ENCODE results near the gene CNOT11.

Gene CNOT11

GRCh38 chr2:101282980-101283379 is 30.3 kb downstream of the CNOT11 start:
- FAIRE-seq: no peak

DNA sequence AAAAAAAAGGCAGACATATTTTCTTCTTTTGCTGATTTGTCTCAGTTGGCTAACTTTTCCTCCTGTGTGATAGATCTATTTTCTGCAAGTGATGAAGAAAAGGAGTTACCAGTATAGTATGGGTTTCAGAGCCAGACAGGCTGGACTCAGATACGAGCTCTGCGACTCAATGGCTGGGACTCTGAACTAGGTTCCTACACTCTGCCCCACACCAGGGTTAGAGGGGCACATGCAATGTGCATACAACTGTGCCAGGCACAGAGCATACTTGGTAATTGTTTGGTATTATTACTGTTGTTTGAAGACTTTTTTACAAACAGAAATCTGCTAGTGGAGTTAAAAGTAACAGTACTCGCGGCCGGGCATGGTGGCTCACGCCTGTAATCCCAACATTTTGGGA is 34.0 kb downstream of the CNOT11 start:
- no peak for FAIRE-seq

GRCh38 chr2:101287303-101287702 is 34.6 kb downstream of the CNOT11 start:
- FAIRE-seq: no peak

- no peak for FAIRE-seq
Observed at GRCh38 chr2:101290711-101291110, 38.0 kb downstream of the CNOT11 start.

GRCh38 chr2:101291973-101292372 is 39.3 kb downstream of the CNOT11 start:
- FAIRE-seq: no peak

DNA sequence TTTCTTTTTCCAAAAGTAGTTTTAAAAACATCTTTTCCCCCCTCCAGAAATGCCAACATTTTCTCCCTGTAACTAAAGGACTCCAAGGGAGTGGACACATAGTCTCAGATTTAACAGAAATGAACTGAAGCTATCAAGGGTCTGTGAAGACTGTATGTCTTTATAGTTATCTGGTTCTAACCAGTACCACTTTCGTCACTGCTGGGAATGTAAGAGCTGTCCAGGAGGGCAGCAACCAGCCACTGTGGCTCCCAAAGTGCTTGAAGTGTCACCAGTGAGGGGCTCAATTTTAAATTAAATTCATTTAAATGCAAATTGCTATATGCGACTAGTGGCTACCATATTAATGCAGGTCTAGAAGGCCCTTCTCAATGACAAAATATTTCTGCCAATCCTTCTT is 40.9 kb downstream of the CNOT11 start:
- FAIRE-seq: no peak

- FAIRE-seq: no peak
Observed at GRCh38 chr2:101294861-101295260, 42.2 kb downstream of the CNOT11 start.

DNA sequence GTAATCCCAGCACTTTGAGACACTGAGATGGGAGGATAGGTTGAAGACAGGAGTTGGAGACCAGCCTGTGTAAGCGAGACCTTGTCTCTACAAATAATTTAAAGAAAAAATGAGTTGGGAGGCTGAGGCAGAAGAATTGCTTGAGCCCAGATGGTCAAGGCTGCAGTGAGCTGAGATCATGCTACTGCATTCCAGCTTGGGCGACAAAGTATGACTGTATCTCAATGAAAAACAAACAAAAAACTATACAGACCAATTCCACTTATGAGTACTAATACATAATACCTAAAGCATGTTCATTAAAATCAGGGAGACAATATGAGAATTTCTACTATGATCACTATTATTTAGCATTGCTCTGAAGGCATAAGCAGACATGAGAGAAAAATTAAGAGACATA is 43.2 kb downstream of the CNOT11 start:
- FAIRE-seq: no peak

GRCh38 chr2:101296371-101296770 is 43.7 kb downstream of the CNOT11 start:
- FAIRE-seq: no peak

- no peak for FAIRE-seq
Observed at GRCh38 chr2:101297383-101297782, 44.7 kb downstream of the CNOT11 start.

- FAIRE-seq: no peak
Observed at GRCh38 chr2:101299604-101300003, 46.9 kb downstream of the CNOT11 start.

- FAIRE-seq: no peak
Observed at GRCh38 chr2:101300164-101300563, 47.5 kb downstream of the CNOT11 start.

- no peak for FAIRE-seq
Observed at GRCh38 chr2:101300836-101301235, 48.1 kb downstream of the CNOT11 start.

GRCh38 chr2:101302016-101302415 is 49.3 kb downstream of the CNOT11 start:
- no peak for FAIRE-seq

DNA sequence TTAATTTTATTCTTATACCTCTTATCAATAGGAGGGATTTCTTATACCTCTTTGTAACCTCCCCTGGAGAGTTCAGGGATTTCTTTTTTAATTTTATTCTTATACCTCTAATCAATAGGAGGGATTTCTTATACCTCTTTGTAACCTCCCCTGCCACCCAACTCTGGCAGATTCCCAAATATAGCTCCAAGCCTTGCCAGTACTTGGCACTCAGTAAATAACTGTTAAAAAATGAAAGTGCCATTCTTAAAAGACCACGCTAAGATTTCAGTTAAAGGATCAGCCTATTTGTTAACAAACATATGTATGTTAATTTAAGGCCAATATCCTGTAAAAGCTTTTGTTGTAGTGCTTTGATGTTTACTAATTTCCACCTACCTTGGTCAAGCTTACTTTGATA is 51.0 kb downstream of the CNOT11 start:
- FAIRE-seq: no peak

GRCh38 chr2:101305035-101305434 is 52.3 kb downstream of the CNOT11 start:
- FAIRE-seq: no peak

DNA sequence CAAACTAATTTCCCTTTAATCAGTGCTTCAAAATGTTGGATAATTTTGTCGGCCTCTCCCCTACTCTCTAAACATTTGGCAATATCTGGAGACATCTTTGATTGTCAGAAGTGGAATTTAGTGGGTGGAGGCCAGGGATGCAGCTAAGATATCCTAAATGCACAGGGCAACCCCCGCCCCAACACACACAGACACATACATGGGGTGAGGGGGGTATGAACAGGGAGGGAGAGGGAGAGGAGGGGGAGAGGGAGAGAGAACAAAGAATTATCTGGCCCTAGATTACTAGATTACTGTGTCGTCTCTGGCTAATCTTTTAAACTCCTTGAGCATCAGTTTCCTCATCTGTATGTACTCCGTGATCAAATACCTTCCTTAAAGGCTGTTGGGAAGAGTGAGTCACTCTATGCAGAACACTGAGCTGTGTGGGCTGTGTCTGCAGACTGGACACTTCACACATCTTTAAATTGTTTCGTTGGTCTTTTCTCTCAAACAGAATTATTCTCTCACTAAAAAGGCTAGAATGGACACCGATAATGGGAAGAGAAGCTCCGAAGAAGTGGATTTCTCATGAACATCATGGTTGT is 52.9 kb downstream of the CNOT11 start:
- FAIRE-seq: no peak

DNA sequence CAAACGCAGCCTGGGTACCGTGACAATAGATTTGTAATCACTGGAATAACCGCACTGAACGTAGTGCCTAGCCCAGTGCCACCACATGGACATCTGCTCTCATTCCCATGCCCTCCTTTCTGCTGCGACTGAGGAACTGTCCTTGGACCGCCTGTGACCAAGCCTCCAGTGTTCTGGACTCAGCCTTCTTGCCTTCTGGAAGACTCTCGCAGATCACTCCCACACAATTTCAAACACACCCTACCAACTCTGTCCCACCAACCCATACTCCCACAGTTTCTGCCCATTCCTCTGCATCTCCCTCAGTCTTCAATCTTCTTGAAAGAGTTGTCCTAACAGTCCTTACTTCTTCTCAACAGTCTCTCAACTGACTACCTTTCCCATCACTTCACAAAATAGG is 53.7 kb downstream of the CNOT11 start:
- FAIRE-seq: no peak

- FAIRE-seq: no peak
Observed at GRCh38 chr2:101307503-101307902, 54.8 kb downstream of the CNOT11 start.

GRCh38 chr2:101307950-101308431 is 55.3 kb downstream of the CNOT11 start:
- no peak for FAIRE-seq

DNA sequence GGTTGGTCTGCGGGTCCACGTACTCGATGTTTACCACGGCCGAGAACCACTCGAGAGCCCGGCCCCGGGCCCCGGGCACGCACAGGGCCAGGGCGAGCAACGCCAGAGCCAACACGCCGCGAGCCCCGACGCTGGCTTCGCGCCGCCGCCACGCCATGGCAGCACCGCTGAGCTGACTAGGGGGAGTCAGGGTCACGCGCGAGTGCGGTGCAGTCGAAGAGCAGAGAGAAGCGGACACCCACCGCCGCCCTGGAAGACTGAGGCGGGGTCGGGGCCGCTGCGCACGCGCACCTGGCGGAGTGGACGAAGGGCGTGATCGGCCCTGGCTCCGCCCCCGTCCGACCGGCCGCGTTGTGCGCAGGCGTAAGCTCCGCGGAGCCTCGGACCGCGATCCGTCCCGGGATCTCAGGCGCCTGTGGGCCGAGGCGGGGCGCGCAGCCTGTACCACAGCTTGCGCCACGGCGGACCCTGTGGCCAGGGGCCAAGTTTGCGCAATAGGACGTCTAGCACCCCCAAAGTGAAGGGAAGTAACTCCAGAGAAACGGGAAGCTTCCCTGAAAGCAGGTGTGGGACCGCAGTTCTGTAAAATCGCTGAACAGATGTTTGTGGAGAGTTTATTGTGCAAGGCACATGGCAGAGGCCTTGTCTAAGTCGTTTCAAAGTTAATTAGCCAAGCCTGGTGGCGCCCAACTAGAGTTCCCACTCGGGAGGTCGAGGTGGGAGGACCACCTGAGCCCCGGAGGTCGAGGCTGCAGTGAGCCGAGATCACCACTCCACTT is 55.9 kb downstream of the CNOT11 start, which contains the start of gene RNF149:
Gene RNF149 (minus strand): TSS at position 270 of the 779 bp plus-strand sequence. CDS start 113 bp downstream, at position 157.
- no peak for FAIRE-seq

GRCh38 chr2:101310090-101310833 is 57.6 kb downstream of the CNOT11 start:
- FAIRE-seq: no peak

DNA sequence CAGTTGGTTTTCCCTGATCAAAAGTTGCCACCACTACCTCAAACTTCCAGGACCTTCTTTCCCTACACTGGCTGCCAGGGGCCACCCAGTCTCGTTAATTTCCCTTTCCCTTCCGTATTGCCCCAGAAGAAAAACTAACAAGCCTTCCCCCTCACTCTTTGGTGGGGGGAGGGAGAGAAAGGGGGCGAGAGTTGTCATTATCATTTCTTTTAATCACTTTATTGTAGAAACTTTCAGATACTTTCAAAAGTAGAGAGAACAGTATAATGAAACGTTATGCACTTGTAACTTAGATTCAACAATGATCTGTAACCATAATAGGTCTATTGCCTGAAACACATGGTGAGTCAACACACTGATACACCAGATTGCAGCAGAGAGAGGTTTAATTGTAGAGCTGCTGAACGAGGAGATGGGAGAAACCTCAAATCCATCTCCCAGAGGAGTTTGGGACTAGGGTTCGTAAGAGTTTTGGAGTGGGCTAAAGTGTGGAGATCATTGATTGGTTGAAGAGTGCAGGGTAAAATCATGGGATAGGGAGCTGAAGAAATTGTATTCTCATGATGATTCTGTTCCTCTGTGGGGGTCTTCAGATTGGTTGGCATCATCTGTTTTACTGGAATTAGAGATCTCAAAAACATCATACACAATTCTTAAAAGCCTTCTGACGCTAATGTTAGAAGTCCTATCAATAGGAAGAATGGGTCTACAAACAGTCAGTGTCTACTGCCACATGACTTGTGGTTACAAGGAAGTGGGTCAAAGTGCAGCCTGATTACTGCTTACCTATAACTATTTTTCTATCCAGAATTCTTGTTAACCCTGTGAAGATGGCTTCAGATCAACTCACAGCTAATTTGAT is 58.4 kb downstream of the CNOT11 start:
- FAIRE-seq: no peak

All from islet of Langerhans (tissue), 1 donor.